ENCODE results near the gene MYOZ1. TPM values are rescaled to one million over a fixed set of nuclear protein-coding genes. Genes with fewer than 3 reads are reported as not detected.
A peak's percentile ranks its signal among the peaks of the same experiment; 100 is the strongest.

Gene MYOZ1
- total and polyA plus RNA-seq, 2 of the 8 experiments (the other 6 are each of a cell fraction or from before 2014, with no cell fraction given) = 2.6 to 3.3 TPM

DNA sequence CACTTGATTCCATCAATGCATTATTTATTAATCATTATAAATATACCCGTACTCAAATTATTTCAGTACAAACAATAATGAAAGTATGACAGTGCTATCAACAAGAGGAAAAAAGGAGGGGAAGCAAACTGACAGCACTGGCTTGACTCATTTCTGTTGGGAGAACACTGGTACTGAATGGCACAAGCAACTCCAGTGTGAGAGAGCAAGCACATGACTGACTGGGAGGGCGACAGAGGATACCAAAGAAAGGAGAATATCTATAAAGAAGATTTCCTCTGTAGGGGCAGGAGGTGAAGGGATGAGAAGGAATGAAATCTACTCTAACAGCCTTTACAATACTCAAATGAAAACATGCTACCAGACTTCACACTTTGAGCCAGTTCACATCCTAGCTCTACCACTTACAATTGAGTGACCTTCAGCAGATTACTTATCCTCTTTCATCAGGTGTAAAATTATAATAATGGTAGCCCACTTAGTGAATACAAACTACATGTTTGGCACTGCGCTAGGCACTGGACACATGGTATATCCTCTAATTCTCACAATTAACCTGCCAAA is 51.6 kb downstream of the MYOZ1 start:
- H3K4me2 ChIP-seq (ENCODE audit: insufficient read depth in 1 of 2, low read depth in 2 of 2, low read length in 2 of 2) = peak overlapping the region; percentile 54 to 56
- H3K23me2 ChIP-seq (ENCODE audit: low read depth, low read length) = no peaks in the 10 kb centered on the region
- WGBS, 2 experiments (ENCODE audit: extremely low coverage in 1 of 2, insufficient coverage in 1 of 2, insufficient read length in 1 of 2, insufficient replicate concordance in 2 of 2, low coverage in 1 of 2, low lambda C conversion rate in 2 of 2, missing lambda C conversion rate in 1 of 2) = 81% methylated on average over 3 of the region's 3 CpGs; no CpG with 5 or more reads in 1 of the 2 experiments
- no peak overlapping the region for H3K56ac ChIP-seq (replicated peaks; ENCODE audit: insufficient read length, low read depth, low read length)
- DNase-seq (ENCODE audit: low read depth in 1 of 2, low spot score in 2 of 2) (no peak), FAIRE-seq (no peak)
- H3K23ac ChIP-seq (ENCODE audit: insufficient read length) = no peak overlapping the region
- no peaks in the 10 kb centered on the region for H4K20me1 ChIP-seq (replicated peaks in 1 of 2; ENCODE audit: control insufficient read depth in 1 of 2, insufficient read depth in 2 of 2, low read length in 2 of 2)
- no peak overlapping the region for H2AFZ ChIP-seq (ENCODE audit: low read length)
- peaks cover 0 to 22% (median 4%) of the 10 kb centered on the region in 4 experiments; a peak in 2 of 7 replicates for H3K4me1 ChIP-seq (replicated peaks in 1 of 4; ENCODE audit: control insufficient read depth in 3 of 4, insufficient read depth in 4 of 4, low read length in 3 of 4)
- H3K4me3 ChIP-seq (ENCODE audit: extremely low read depth in 1 of 4, insufficient read depth in 2 of 4, low read depth in 3 of 4, low read length in 4 of 4) = peak overlapping the region in 2 of 4 experiments; percentile 2 to 52; a peak in 2 of 8 replicates
- no peak overlapping the region for H2BK12ac ChIP-seq (ENCODE audit: low read depth, low read length)
- H3K4ac ChIP-seq (replicated peaks; ENCODE audit: insufficient read length, low read depth, low read length) = no peak overlapping the region
- H3K79me2 ChIP-seq (ENCODE audit: control insufficient read depth in 1 of 2, insufficient read depth in 2 of 2, low read length in 2 of 2) = peaks cover 0 to 54% of the 10 kb centered on the region in 2 experiments; a peak in 3 of 4 replicates
- no peak overlapping the region for H2BK5ac ChIP-seq (ENCODE audit: low read depth, low read length)
- no peaks in the 10 kb centered on the region for H3K27me3 ChIP-seq (replicated peaks in 1 of 4; ENCODE audit: control insufficient read depth in 3 of 4, extremely low read depth in 1 of 4, insufficient read depth in 3 of 4, low read length in 3 of 4)
- no peak overlapping the region for H4K8ac ChIP-seq (ENCODE audit: extremely low read depth, insufficient read depth, low read length)
- H2BK15ac ChIP-seq (ENCODE audit: low read length) = no peak overlapping the region
- H4K5ac ChIP-seq (ENCODE audit: insufficient read length, low read depth, low read length) = no peak overlapping the region
- no peak overlapping the region for H4K91ac ChIP-seq (replicated peaks; ENCODE audit: insufficient read length, low read length)
- peak overlapping the region in 1 of 4 experiments; percentile 46; a peak in 1 of 7 replicates for H3K9ac ChIP-seq (replicated peaks in 1 of 4; ENCODE audit: extremely low read depth in 1 of 4, low read depth in 3 of 4, low read length in 3 of 4)
- H3K14ac ChIP-seq (ENCODE audit: insufficient read length) = no peak overlapping the region
- no peaks in the 10 kb centered on the region for H3K36me3 ChIP-seq (ENCODE audit: control insufficient read depth in 2 of 4, insufficient read depth in 4 of 4, low read length in 3 of 4)
- no peak overlapping the region for H3K27ac ChIP-seq (ENCODE audit: low read depth, low read length)
- no peak overlapping the region for H3K18ac ChIP-seq (ENCODE audit: extremely low read depth, low read length)
- peaks cover 0 to 3% of the 10 kb centered on the region in 2 experiments; a peak in 1 of 4 replicates for H3K9me3 ChIP-seq (ENCODE audit: insufficient read depth in 2 of 2, low read depth in 1 of 2, low read length in 1 of 2)
- no peak overlapping the region for H2BK120ac ChIP-seq (replicated peaks; ENCODE audit: low read depth, low read length)
- H2AK5ac ChIP-seq (ENCODE audit: low read depth, low read length) = no peak overlapping the region
- ChIA-PET POLR2A (ENCODE audit: partially characterized antibody) (interaction anchor here (0.6 to 3.2 kb wide), 6 partner anchors 8 to 141 kb away, joined by 3 to 26 read pairs (median 14); no protein-coding TSS in a partner anchor), CTCF (ENCODE audit: partially characterized antibody) (interaction anchor here (1.2 to 2.7 kb wide), 4 partner anchors 7 to 60 kb away, joined by 3 to 7 read pairs (median 4); no protein-coding TSS in a partner anchor)
- H3K79me1 ChIP-seq (ENCODE audit: low read depth, low read length) = no peaks in the 10 kb centered on the region
- no peak overlapping the region for H2BK20ac ChIP-seq (ENCODE audit: low read length)
- TF ChIP-seq RAD21 (IDR thresholded peaks at IDR 0.05 in 1 of 2, conservative IDR thresholded peaks at IDR 0.05 in 1 of 2; ENCODE audit: low read depth in 2 of 2, low read length in 2 of 2) (no peak), BCL11A (IDR thresholded peaks at IDR 0.05; ENCODE audit: low read depth in 2 of 2, low read length in 2 of 2) (no peak), TEAD4 (IDR thresholded peaks at IDR 0.05; ENCODE audit: low read depth, low read length) (no peak), TAF7 (optimal IDR thresholded peaks at IDR 0.05; ENCODE audit: borderline replicate concordance, low read depth, low read length) (no peak), CTBP2 (IDR thresholded peaks at IDR 0.05; ENCODE audit: borderline replicate concordance, insufficient read depth, insufficient read length, low read length) (no peak), HDAC6 (IDR thresholded peaks at IDR 0.05; ENCODE audit: low read depth, low read length) (no peak), MAFK (IDR thresholded peaks at IDR 0.05; ENCODE audit: low read depth, low read length) (no peak), SRF (IDR thresholded peaks at IDR 0.05; ENCODE audit: low read depth, low read length) (no peak), SIX5 (IDR thresholded peaks at IDR 0.05; ENCODE audit: low read depth, low read length) (no peak)
- TF ChIP-seq, protein P1, sequence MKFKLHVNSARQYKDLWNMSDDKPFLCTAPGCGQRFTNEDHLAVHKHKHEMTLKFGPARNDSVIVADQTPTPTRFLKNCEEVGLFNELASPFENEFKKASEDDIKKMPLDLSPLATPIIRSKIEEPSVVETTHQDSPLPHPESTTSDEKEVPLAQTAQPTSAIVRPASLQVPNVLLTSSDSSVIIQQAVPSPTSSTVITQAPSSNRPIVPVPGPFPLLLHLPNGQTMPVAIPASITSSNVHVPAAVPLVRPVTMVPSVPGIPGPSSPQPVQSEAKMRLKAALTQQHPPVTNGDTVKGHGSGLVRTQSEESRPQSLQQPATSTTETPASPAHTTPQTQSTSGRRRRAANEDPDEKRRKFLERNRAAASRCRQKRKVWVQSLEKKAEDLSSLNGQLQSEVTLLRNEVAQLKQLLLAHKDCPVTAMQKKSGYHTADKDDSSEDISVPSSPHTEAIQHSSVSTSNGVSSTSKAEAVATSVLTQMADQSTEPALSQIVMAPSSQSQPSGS (IDR thresholded peaks at IDR 0.05; ENCODE audit: low read length) = no peak
